WTC11 (cell line): ENCODE data around the gene GLIPR1. TPM values are rescaled to one million over a fixed set of nuclear protein-coding genes. Genes with fewer than 3 reads are reported as not detected.

Experiments used
- ATAC-seq: fragments of 200-7000 bp; cut with Tn5 transposase; 2 replicates; pipeline ENCODE4 v1.10.0; 2021; ENCODE audit warnings: mild to moderate bottlenecking, moderate library complexity
- CTCF ChIA-PET: fragments of 300-600 bp; sonication (Branson Sonifier 250); formaldehyde crosslinking; loops from one replicate; lab custom pipeline; 2021; ENCODE audit warnings: antibody characterized with exemption; lab: Charles Lee
- POLR2A ChIA-PET: fragments of 350-600 bp; sonication (Branson Sonifier 250); formaldehyde crosslinking; loops from one replicate; lab custom pipeline; 2021; ENCODE audit warnings: antibody characterized with exemption; lab: Charles Lee
- DNase-seq: peaks from one replicate; pipeline ENCODE4 v3.0.0; 2021; ENCODE audit warnings: low spot score
- H3K27ac Mint-ChIP-seq: 2 replicates; pipeline ENCODE4 v1.8.0; 2021; ENCODE audit warnings: mixed read lengths
- H3K27me3 Mint-ChIP-seq: 2 replicates; pipeline ENCODE4 v1.8.0; 2021; ENCODE audit warnings: low read depth, mild to moderate bottlenecking, moderate library complexity, mixed read lengths
- H3K36me3 Mint-ChIP-seq: 2 replicates; pipeline ENCODE4 v1.8.0; 2021; ENCODE audit warnings: mixed read lengths
- H3K4me1 Mint-ChIP-seq: 2 replicates; pipeline ENCODE4 v1.8.0; 2022; ENCODE audit warnings: mixed read lengths
- H3K4me3 Mint-ChIP-seq: 2 replicates; pipeline ENCODE4 v1.8.0; 2021; ENCODE audit warnings: mild to moderate bottlenecking, moderate library complexity, mixed read lengths
- H3K9me3 Mint-ChIP-seq: 2 replicates; pipeline ENCODE4 v1.8.0; 2021; ENCODE audit warnings: mixed read lengths
- AR ChIP-seq: fragments of 250-450 bp; sonication (Bioruptor Pico); IDR thresholded peaks from 2 replicates; pipeline ENCODE4 v1.9.0; 2021; ENCODE audit warnings: mild to moderate bottlenecking
- CBFB ChIP-seq: sonication (generic); formaldehyde crosslinking; IDR thresholded peaks from 2 replicates; pipeline ENCODE4 v1.8.1; 2022; ENCODE audit warnings: mild to moderate bottlenecking, low read depth, missing genetic modification reagents
- CREB1 ChIP-seq: sonication (generic); formaldehyde crosslinking; IDR thresholded peaks from 2 replicates; pipeline ENCODE4 v1.8.0; 2023; ENCODE audit warnings: mild to moderate bottlenecking, missing genetic modification reagents
- E2F4 ChIP-seq: sonication (generic); formaldehyde crosslinking; IDR thresholded peaks from 2 replicates; pipeline ENCODE4 v1.8.1; 2022; ENCODE audit warnings: low read depth, mild to moderate bottlenecking, moderate library complexity, missing genetic modification reagents, borderline replicate concordance
- ELF4 ChIP-seq: sonication (generic); formaldehyde crosslinking; IDR thresholded peaks from 2 replicates; pipeline ENCODE4 v1.8.1; 2022; ENCODE audit warnings: low read depth, mild to moderate bottlenecking, moderate library complexity, missing genetic modification reagents
- FOXP1 ChIP-seq: sonication (generic); formaldehyde crosslinking; IDR thresholded peaks from 2 replicates; pipeline ENCODE4 v1.8.0; 2022; ENCODE audit warnings: missing genetic modification reagents, mild to moderate bottlenecking, moderate library complexity, borderline replicate concordance
- FOXP4 ChIP-seq: sonication (generic); formaldehyde crosslinking; IDR thresholded peaks from 2 replicates; pipeline ENCODE4 v1.8.0; 2022; ENCODE audit warnings: mild to moderate bottlenecking, missing genetic modification reagents
- GRHL2 ChIP-seq: fragments of 250-450 bp; sonication (Bioruptor Pico); IDR thresholded peaks from 2 replicates; pipeline ENCODE4 v1.8.0; 2022; ENCODE audit warnings: mild to moderate bottlenecking, moderate library complexity; ENCODE audit not compliant: insufficient replicate concordance, severe bottlenecking
- IRF1 ChIP-seq: sonication (generic); formaldehyde crosslinking; IDR thresholded peaks from 2 replicates; pipeline ENCODE4 v1.8.0; 2023; ENCODE audit warnings: missing genetic modification reagents
- KAT7 ChIP-seq: sonication (generic); formaldehyde crosslinking; IDR thresholded peaks from 2 replicates; pipeline ENCODE4 v1.8.1; 2023; ENCODE audit warnings: missing genetic modification reagents, mild to moderate bottlenecking, borderline replicate concordance
- MYBL2 ChIP-seq: sonication (generic); formaldehyde crosslinking; IDR thresholded peaks from 2 replicates; pipeline ENCODE4 v1.8.1; 2023; ENCODE audit warnings: mild to moderate bottlenecking, moderate library complexity, missing genetic modification reagents
- SMAD4 ChIP-seq: sonication (generic); formaldehyde crosslinking; IDR thresholded peaks from 2 replicates; pipeline ENCODE4 v1.8.0; 2022; ENCODE audit warnings: mild to moderate bottlenecking, missing genetic modification reagents
- SOX15 ChIP-seq: fragments of 250-450 bp; sonication (Bioruptor Pico); IDR thresholded peaks from 2 replicates; pipeline ENCODE4 v1.9.0; 2021; ENCODE audit warnings: mild to moderate bottlenecking
- USF2 ChIP-seq: sonication (generic); formaldehyde crosslinking; IDR thresholded peaks from 2 replicates; pipeline ENCODE4 v1.8.1; 2023; ENCODE audit warnings: mild to moderate bottlenecking, missing genetic modification reagents, moderate library complexity
- ZNF281 ChIP-seq: sonication (generic); formaldehyde crosslinking; IDR thresholded peaks from 2 replicates; pipeline ENCODE4 v1.8.0; 2023; ENCODE audit warnings: mild to moderate bottlenecking, missing genetic modification reagents
- ZNF396 ChIP-seq: fragments of 250-450 bp; sonication (Bioruptor Pico); IDR thresholded peaks from 2 replicates; pipeline ENCODE4 v1.8.0; 2021; ENCODE audit warnings: mild to moderate bottlenecking, moderate library complexity, borderline replicate concordance
- ZNF416 ChIP-seq: fragments of 250-450 bp; sonication (Bioruptor Pico); IDR thresholded peaks from 2 replicates; pipeline ENCODE4 v1.9.0; 2021; ENCODE audit warnings: mild to moderate bottlenecking, inconsistent platforms
- ZNF425 ChIP-seq: fragments of 250-450 bp; sonication (Bioruptor Pico); conservative IDR thresholded peaks from 2 replicates; pipeline ENCODE4 v1.9.0; 2021; ENCODE audit warnings: mild to moderate bottlenecking
- ZNF512 ChIP-seq: sonication (generic); formaldehyde crosslinking; IDR thresholded peaks from 2 replicates; pipeline ENCODE4 v1.8.1; 2022; ENCODE audit warnings: missing genetic modification reagents, borderline replicate concordance
- ZSCAN18 ChIP-seq: fragments of 250-450 bp; sonication (Bioruptor Pico); IDR thresholded peaks from 2 replicates; pipeline ENCODE4 v2.1.2; 2022; ENCODE audit warnings: mild to moderate bottlenecking, moderate library complexity
- total RNA-seq: library from RNA; stranded (reverse); gene quantifications from 3 replicates; pipeline ENCODE4 v1.2.3, GENCODE V29; 2021

Gene GLIPR1
- total RNA-seq, 1 experiment from 2014 or later: 0.28 TPM

- Mint-ChIP-seq H3K9me3 (peaks cover 30% of the 10 kb centered on the region), H3K27ac (no peak overlapping the region), H3K36me3 (no peaks in the 10 kb centered on the region; the same call in 1 of the 2 replicates), H3K27me3 (peaks cover 2% of the 10 kb centered on the region; the same call in 1 of the 2 replicates), H3K4me3 (no peak overlapping the region), H3K4me1 (peaks cover 14% of the 10 kb centered on the region)
- TF ChIP-seq E2F4 (CRISPR knock-in tag) (no peak), CBFB (CRISPR knock-in tag) (no peak), FOXP1 (CRISPR knock-in tag) (no peak), IRF1 (CRISPR knock-in tag) (no peak), SOX15 (CRISPR knock-in tag) (no peak), KAT7 (CRISPR knock-in tag) (no peak), SMAD4 (CRISPR knock-in tag) (no peak), USF2 (CRISPR knock-in tag) (no peak), ELF4 (CRISPR knock-in tag) (no peak), ZNF396 (no peak), MYBL2 (CRISPR knock-in tag) (no peak), AR (CRISPR knock-in tag) (no peak), GRHL2 (CRISPR knock-in tag) (no peak), CREB1 (CRISPR knock-in tag) (no peak), ZNF512 (CRISPR knock-in tag) (no peak), ZNF281 (no peak), ZNF425 (no peak), ZNF416 (no peak), FOXP4 (no peak), ZSCAN18 (CRISPR knock-in tag) (no peak)
- ChIA-PET POLR2A (no interaction called here), CTCF (interaction anchor here (0.9 to 3.8 kb wide), 4 partner anchors 134 to 512 kb away, joined by 3 to 17 read pairs (median 6); partner anchors contain the start of genes GLIPR1L1, GLIPR1L2 and PHLDA1)
- no peak for ATAC-seq
- DNase-seq: no peak
Measured at GRCh38 chr12:75525263-75525662, 44.7 kb downstream of the GLIPR1 start.
